ENCODE data around the gene ADGRG3.

ADGRG3 gene

GRCh38 chr16:57643910-57644309 is 24.2 kb upstream of the ADGRG3 start:
- DNase-seq: no peak
- Mint-ChIP-seq H3K9me3 (no peaks in the 10 kb centered on the region), H3K4me1 (peaks cover 28% of the 10 kb centered on the region)

GRCh38 chr16:57644383-57645014 is 23.6 kb upstream of the ADGRG3 start:
- DNase-seq: no peak
- H3K4me3 Mint-ChIP-seq: no peak overlapping the region
- H3K27ac Mint-ChIP-seq: no peak overlapping the region
- H3K9me3 Mint-ChIP-seq: no peaks in the 10 kb centered on the region
- peaks cover 22% of the 10 kb centered on the region for H3K4me1 Mint-ChIP-seq
- H3K27me3 Mint-ChIP-seq (ENCODE audit: low read depth, poor library complexity): peaks cover 9% of the 10 kb centered on the region
- no peak for TF ChIP-seq CTCF (IDR thresholded peaks at IDR 0.05)
- H3K36me3 Mint-ChIP-seq (ENCODE audit: low read depth): no peaks in the 10 kb centered on the region

More at GRCh38 chr16:57643910-57644309, 24.2 kb upstream of the ADGRG3 start:
- TF ChIP-seq CTCF (IDR thresholded peaks at IDR 0.05): no peak
- Mint-ChIP-seq H3K27me3 (ENCODE audit: low read depth, poor library complexity) (peaks cover 15% of the 10 kb centered on the region), H3K36me3 (ENCODE audit: low read depth) (no peaks in the 10 kb centered on the region), H3K27ac (no peak overlapping the region), H3K4me3 (no peak overlapping the region)

GRCh38 chr16:57645169-57645568 is 22.9 kb upstream of the ADGRG3 start:
- Mint-ChIP-seq H3K4me3 (no peak overlapping the region), H3K27me3 (ENCODE audit: low read depth, poor library complexity) (peaks cover 9% of the 10 kb centered on the region), H3K36me3 (ENCODE audit: low read depth) (no peaks in the 10 kb centered on the region), H3K4me1 (peaks cover 19% of the 10 kb centered on the region), H3K9me3 (no peaks in the 10 kb centered on the region), H3K27ac (no peak overlapping the region)
- DNase-seq: no peak
- no peak for TF ChIP-seq CTCF (IDR thresholded peaks at IDR 0.05)

- DNase-seq: no peak
- H3K27ac Mint-ChIP-seq: peak overlapping the region; percentile 93
Observed at GRCh38 chr16:57645691-57646387, 22.3 kb upstream of the ADGRG3 start.

GRCh38 chr16:57646388-57647039 is 21.6 kb upstream of the ADGRG3 start:
- H3K4me1 Mint-ChIP-seq: peaks cover 14% of the 10 kb centered on the region

More at GRCh38 chr16:57645691-57646387, 22.3 kb upstream of the ADGRG3 start:
- peaks cover 6% of the 10 kb centered on the region for H3K27me3 Mint-ChIP-seq (ENCODE audit: low read depth, poor library complexity)
- no peaks in the 10 kb centered on the region for H3K9me3 Mint-ChIP-seq
- no peak overlapping the region for H3K4me3 Mint-ChIP-seq
- H3K36me3 Mint-ChIP-seq (ENCODE audit: low read depth): no peaks in the 10 kb centered on the region
- peaks cover 12% of the 10 kb centered on the region for H3K4me1 Mint-ChIP-seq
- no peak for TF ChIP-seq CTCF (IDR thresholded peaks at IDR 0.05)

More at GRCh38 chr16:57646388-57647039, 21.6 kb upstream of the ADGRG3 start:
- H3K9me3 Mint-ChIP-seq: no peaks in the 10 kb centered on the region
- DNase-seq: no peak
- TF ChIP-seq CTCF (IDR thresholded peaks at IDR 0.05): no peak
- H3K4me3 Mint-ChIP-seq: no peak overlapping the region
- H3K27me3 Mint-ChIP-seq (ENCODE audit: low read depth, poor library complexity): peaks cover 5% of the 10 kb centered on the region
- H3K27ac Mint-ChIP-seq: no peak overlapping the region
- no peaks in the 10 kb centered on the region for H3K36me3 Mint-ChIP-seq (ENCODE audit: low read depth)
